GM12878 (cell line): ENCODE data around the gene TBC1D3I. TPM values are rescaled to one million over a fixed set of nuclear protein-coding genes. Genes with fewer than 3 reads are reported as not detected.

Experiments
- polyA plus RNA-seq, 11 experiments: library from polyadenylated mRNA; depleted of rRNA in 4 of 11; unstranded in 6 of 11; stranded (reverse) in 5 of 11; fragments of >200 nt; fragmentation: Nextera tagmentation in 4 of 11; fragmentation: Illumina TruSeq in 1 of 11; extraction: Ambion mirVana in 4 of 11; extraction: Trizol in 1 of 11; gene quantifications; 1 replicate in 1 of 11; 2 replicates in 10 of 11; pipeline versions ENCODE4 v1.2.1 to v1.2.3, GENCODE V29; 2011 to 2016; ENCODE audit warnings: inconsistent platforms in 2 of 11, missing spikeins in 2 of 11, low read depth in 1 of 11
- small RNA-seq: library from RNA; depleted of rRNA; stranded (forward); fragments of <200 nt; gene quantifications from one replicate; pipeline ENCODE3, GENCODE V24; 2014
- total RNA-seq, 4 experiments: library from RNA; depleted of rRNA in 3 of 4; stranded (reverse); fragments of >200 nt in 3 of 4; fragmentation: Illumina TruSeq in 1 of 4; extraction: Trizol in 1 of 4; gene quantifications; 2 replicates each; pipeline versions ENCODE4 v1.2.1 to v1.2.3, GENCODE V29; 2013 to 2021

Gene TBC1D3I
- total and polyA plus RNA-seq, 10 of the 15 experiments (the other 5 are each of a cell fraction or from before 2014, with no cell fraction given): 0.06 to 0.41 TPM; not detected in 8

Small RNAs within 50 kb of the gene (small RNA-seq; reads per million reads assigned to genes)
- gene AC243829.3 (not detected), gene AC243829.6 (not detected), gene RF00019 (not detected)

Other genes with a start within 250 kb of the TBC1D3I start
Only the 7 nearest of the 10 such genes appear.
- 262 and 269 TPM in 2 replicates for gene CCL3, start 174.4 kb downstream of the TBC1D3I start, total RNA-seq (2014; rRNA removed)
- 208 and 210 TPM in 2 replicates for gene CCL3, start 174.4 kb downstream of the TBC1D3I start, total RNA-seq (2014; rRNA removed; fragmentation: Illumina TruSeq; extraction: Trizol)
- 189 and 197 TPM in 2 replicates for gene CCL3, start 174.4 kb downstream of the TBC1D3I start, total RNA-seq (2021)
- gene CCL3, start 174.4 kb downstream of the TBC1D3I start, polyA plus RNA-seq (2011; rRNA removed): 330 and 1,488 TPM in 2 replicates
- gene CCL3, start 174.4 kb downstream of the TBC1D3I start, polyA plus RNA-seq (2014; fragmentation: Illumina TruSeq; extraction: Trizol): 72.6 and 143 TPM in 2 replicates
- gene CCL3, start 174.4 kb downstream of the TBC1D3I start, polyA plus RNA-seq (2014; fragmentation: Nextera tagmentation; extraction: Ambion mirVana): 100 to 1,000 TPM; 240 to 318 TPM
- gene CCL3, start 174.4 kb downstream of the TBC1D3I start, polyA plus RNA-seq (2014; rRNA removed): 169 and 181 TPM in 2 replicates
- 10 to 100 TPM; 96.5 to 99.9 TPM for gene CCL3, start 174.4 kb downstream of the TBC1D3I start, polyA plus RNA-seq (2016; fragmentation: Nextera tagmentation; extraction: Ambion mirVana)
- gene CCL4, start 160.7 kb downstream of the TBC1D3I start, total RNA-seq (2014; rRNA removed): 77.8 and 78.7 TPM in 2 replicates
- 80.1 and 85.0 TPM in 2 replicates for gene CCL4, start 160.7 kb downstream of the TBC1D3I start, total RNA-seq (2014; rRNA removed; fragmentation: Illumina TruSeq; extraction: Trizol)
- gene CCL4, start 160.7 kb downstream of the TBC1D3I start, total RNA-seq (2021): 50.8 and 54.8 TPM in 2 replicates
- gene CCL4, start 160.7 kb downstream of the TBC1D3I start, polyA plus RNA-seq (2011; rRNA removed): 524 and 741 TPM in 2 replicates
- gene CCL4, start 160.7 kb downstream of the TBC1D3I start, polyA plus RNA-seq (2014; fragmentation: Illumina TruSeq; extraction: Trizol): 76.3 and 86.9 TPM in 2 replicates
- 100 to 1,000 TPM; 357 to 425 TPM for gene CCL4, start 160.7 kb downstream of the TBC1D3I start, polyA plus RNA-seq (2014; fragmentation: Nextera tagmentation; extraction: Ambion mirVana)
- gene CCL4, start 160.7 kb downstream of the TBC1D3I start, polyA plus RNA-seq (2014; rRNA removed): 87.3 and 96.6 TPM in 2 replicates
- gene CCL4, start 160.7 kb downstream of the TBC1D3I start, polyA plus RNA-seq (2016; fragmentation: Nextera tagmentation; extraction: Ambion mirVana): 10 to 100 TPM; 18.7 to 20.5 TPM
- 1.8 and 2.7 TPM in 2 replicates for gene TBC1D3B, start 87.9 kb downstream of the TBC1D3I start, total RNA-seq (2014; rRNA removed)
- gene TBC1D3B, start 87.9 kb downstream of the TBC1D3I start, total RNA-seq (2014; rRNA removed; fragmentation: Illumina TruSeq; extraction: Trizol): 1.6 and 2.0 TPM in 2 replicates
- gene TBC1D3B, start 87.9 kb downstream of the TBC1D3I start, total RNA-seq (2021): 2.5 and 8.5 TPM in 2 replicates
- gene TBC1D3B, start 87.9 kb downstream of the TBC1D3I start, polyA plus RNA-seq (2011; rRNA removed): 2.0 and 2.1 TPM in 2 replicates
- gene TBC1D3B, start 87.9 kb downstream of the TBC1D3I start, polyA plus RNA-seq (2014; fragmentation: Illumina TruSeq; extraction: Trizol): 0.93 TPM in 1 of 2 replicates, not detected in the other
- gene TBC1D3B, start 87.9 kb downstream of the TBC1D3I start, polyA plus RNA-seq (2014; fragmentation: Nextera tagmentation; extraction: Ambion mirVana): not detected
- 3.0 and 4.8 TPM in 2 replicates for gene TBC1D3B, start 87.9 kb downstream of the TBC1D3I start, polyA plus RNA-seq (2014; rRNA removed)
- 1 to 10 TPM in 1 of 2 experiments, under 1 TPM in 1; 0.67 to 1.6 TPM for gene TBC1D3B, start 87.9 kb downstream of the TBC1D3I start, polyA plus RNA-seq (2016; fragmentation: Nextera tagmentation; extraction: Ambion mirVana)
- gene CCL3L1, start 67.8 kb downstream of the TBC1D3I start, total RNA-seq (2014; rRNA removed): 13.0 and 14.8 TPM in 2 replicates
- 12.4 and 15.3 TPM in 2 replicates for gene CCL3L1, start 67.8 kb downstream of the TBC1D3I start, total RNA-seq (2014; rRNA removed; fragmentation: Illumina TruSeq; extraction: Trizol)
- gene CCL3L1, start 67.8 kb downstream of the TBC1D3I start, total RNA-seq (2021): 12.9 and 13.6 TPM in 2 replicates
- gene CCL3L1, start 67.8 kb downstream of the TBC1D3I start, polyA plus RNA-seq (2011; rRNA removed): 26.9 and 108 TPM in 2 replicates
- gene CCL3L1, start 67.8 kb downstream of the TBC1D3I start, polyA plus RNA-seq (2014; fragmentation: Illumina TruSeq; extraction: Trizol): 5.4 and 13.4 TPM in 2 replicates
- 10 to 100 TPM; 13.8 to 14.5 TPM for gene CCL3L1, start 67.8 kb downstream of the TBC1D3I start, polyA plus RNA-seq (2014; fragmentation: Nextera tagmentation; extraction: Ambion mirVana)
- 12.6 and 14.0 TPM in 2 replicates for gene CCL3L1, start 67.8 kb downstream of the TBC1D3I start, polyA plus RNA-seq (2014; rRNA removed)
- 1 to 10 TPM; 1.9 to 3.2 TPM for gene CCL3L1, start 67.8 kb downstream of the TBC1D3I start, polyA plus RNA-seq (2016; fragmentation: Nextera tagmentation; extraction: Ambion mirVana)
- gene CCL4L2, start 53.5 kb downstream of the TBC1D3I start, total RNA-seq (2014; rRNA removed): 13.6 and 23.2 TPM in 2 replicates
- gene CCL4L2, start 53.5 kb downstream of the TBC1D3I start, total RNA-seq (2014; rRNA removed; fragmentation: Illumina TruSeq; extraction: Trizol): 13.1 and 15.0 TPM in 2 replicates
- 11.1 and 12.3 TPM in 2 replicates for gene CCL4L2, start 53.5 kb downstream of the TBC1D3I start, total RNA-seq (2021)
- 249 and 275 TPM in 2 replicates for gene CCL4L2, start 53.5 kb downstream of the TBC1D3I start, polyA plus RNA-seq (2011; rRNA removed)
- gene CCL4L2, start 53.5 kb downstream of the TBC1D3I start, polyA plus RNA-seq (2014; fragmentation: Illumina TruSeq; extraction: Trizol): 12.0 and 15.4 TPM in 2 replicates
- gene CCL4L2, start 53.5 kb downstream of the TBC1D3I start, polyA plus RNA-seq (2014; fragmentation: Nextera tagmentation; extraction: Ambion mirVana): 100 to 1,000 TPM in 1 of 2 experiments, 10 to 100 TPM in 1; 99.7 to 133 TPM
- 17.5 and 20.9 TPM in 2 replicates for gene CCL4L2, start 53.5 kb downstream of the TBC1D3I start, polyA plus RNA-seq (2014; rRNA removed)
- 1 to 10 TPM; 2.3 to 4.2 TPM for gene CCL4L2, start 53.5 kb downstream of the TBC1D3I start, polyA plus RNA-seq (2016; fragmentation: Nextera tagmentation; extraction: Ambion mirVana)
- not detected in 2 replicates for gene TBC1D3G, start 59.3 kb upstream of the TBC1D3I start, total RNA-seq (2014; rRNA removed)
- not detected in 2 replicates for gene TBC1D3G, start 59.3 kb upstream of the TBC1D3I start, total RNA-seq (2014; rRNA removed; fragmentation: Illumina TruSeq; extraction: Trizol)
- not detected in 2 replicates for gene TBC1D3G, start 59.3 kb upstream of the TBC1D3I start, total RNA-seq (2021)
- not detected in 2 replicates for gene TBC1D3G, start 59.3 kb upstream of the TBC1D3I start, polyA plus RNA-seq (2011; rRNA removed)
- not detected in 2 replicates for gene TBC1D3G, start 59.3 kb upstream of the TBC1D3I start, polyA plus RNA-seq (2014; fragmentation: Illumina TruSeq; extraction: Trizol)
- not detected for gene TBC1D3G, start 59.3 kb upstream of the TBC1D3I start, polyA plus RNA-seq (2014; fragmentation: Nextera tagmentation; extraction: Ambion mirVana)
- not detected in 2 replicates for gene TBC1D3G, start 59.3 kb upstream of the TBC1D3I start, polyA plus RNA-seq (2014; rRNA removed)
- not detected for gene TBC1D3G, start 59.3 kb upstream of the TBC1D3I start, polyA plus RNA-seq (2016; fragmentation: Nextera tagmentation; extraction: Ambion mirVana)
- not detected in 2 replicates for gene TBC1D3H, start 123.9 kb upstream of the TBC1D3I start, total RNA-seq (2014; rRNA removed)
- not detected in 2 replicates for gene TBC1D3H, start 123.9 kb upstream of the TBC1D3I start, total RNA-seq (2014; rRNA removed; fragmentation: Illumina TruSeq; extraction: Trizol)
- not detected in 2 replicates for gene TBC1D3H, start 123.9 kb upstream of the TBC1D3I start, total RNA-seq (2021)
- not detected in 2 replicates for gene TBC1D3H, start 123.9 kb upstream of the TBC1D3I start, polyA plus RNA-seq (2011; rRNA removed)
- gene TBC1D3H, start 123.9 kb upstream of the TBC1D3I start, polyA plus RNA-seq (2014; fragmentation: Illumina TruSeq; extraction: Trizol): not detected in 2 replicates
- not detected for gene TBC1D3H, start 123.9 kb upstream of the TBC1D3I start, polyA plus RNA-seq (2014; fragmentation: Nextera tagmentation; extraction: Ambion mirVana)
- not detected in 2 replicates for gene TBC1D3H, start 123.9 kb upstream of the TBC1D3I start, polyA plus RNA-seq (2014; rRNA removed)
- gene TBC1D3H, start 123.9 kb upstream of the TBC1D3I start, polyA plus RNA-seq (2016; fragmentation: Nextera tagmentation; extraction: Ambion mirVana): not detected